Lower leg skin (tissue), 4 donors: ENCODE results near the gene HOXD10. TPM values are rescaled to one million over a fixed set of nuclear protein-coding genes. Genes with fewer than 3 reads are reported as not detected.

Experiments
- DNase-seq, 2 donors: peaks; one replicate each; pipeline ENCODE4 v3.0.0-alpha.2; 2019; ENCODE audit warnings: low spot score in 2 of 2
- H3K4me3 ChIP-seq: fragments of 200-600 bp; sonication (generic); 2 replicates; pipeline ENCODE4 v1.5.1; 2017; ENCODE audit warnings: mild to moderate bottlenecking, low read depth; ENCODE audit not compliant: poor library complexity, severe bottlenecking
- CTCF ChIP-seq, 3 donors: fragments of 450-650 bp; IDR thresholded peaks; one replicate each; pipeline ENCODE4 v1.5.1; 2016; ENCODE audit warnings: antibody characterized with exemption in 3 of 3, mild to moderate bottlenecking in 3 of 3, moderate library complexity in 2 of 3
- POLR2A ChIP-seq, 2 donors: fragments of 450-650 bp; IDR thresholded peaks; one replicate each; pipeline ENCODE4 v1.6.1; 2016 to 2017; ENCODE audit warnings: antibody characterized with exemption in 2 of 2, mild to moderate bottlenecking in 1 of 2, moderate library complexity in 1 of 2
- WGBS, 2 donors: methylation state at CpG; one replicate each; pipeline ENCODE4 v1.1.5; 2018; 5-methylcytosine and 5-hydroxymethylcytosine counted together
- intact Hi-C: fragments of 100-400 bp; cut with DNase I; formaldehyde crosslinking; loops from one replicate; pipeline ENCODE4 v1.15.0; 2023; ENCODE audit warnings: low total_unique reads
- total RNA-seq, 4 donors: library from RNA; depleted of rRNA; stranded (reverse); fragments of >200 nt; gene quantifications; one replicate each; pipeline ENCODE4 v1.1.0, GENCODE V29; 2016

HOXD10 gene
- total RNA-seq, 4 donors from 2014 or later = 0.29 to 3.1 (median 1.4) TPM; not detected in 1

DNA sequence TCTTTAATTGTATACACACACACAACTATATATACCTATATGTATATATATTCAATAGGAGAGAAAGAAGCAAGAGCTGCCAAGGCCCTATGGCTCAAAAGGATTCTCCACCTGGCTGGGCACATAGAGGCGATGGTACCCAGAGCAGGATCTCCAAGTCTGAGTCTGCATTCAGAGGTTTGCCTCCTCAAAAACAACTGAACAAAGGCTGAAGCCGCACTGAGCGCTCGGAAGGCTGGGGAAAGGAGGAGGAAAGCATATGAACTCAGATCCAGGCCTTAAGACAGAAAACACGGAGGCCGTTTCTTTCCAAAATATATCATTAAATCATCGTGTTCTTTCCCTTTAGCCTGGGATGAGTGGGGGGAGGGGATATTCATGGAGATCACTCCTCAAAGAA is 13.4 kb upstream of the HOXD10 start:
- H3K4me3 ChIP-seq = no peak overlapping the region

GRCh38 chr2:176103742-176104315 is 12.7 kb upstream of the HOXD10 start:
- H3K4me3 ChIP-seq = no peak overlapping the region
- peak in 1 of 2 donors; percentile 77 for DNase-seq
- WGBS, 2 donors = 26 to 34% methylated on average over 17 of the region's 17 CpGs
- no peak for TF ChIP-seq CTCF (IDR thresholded peaks at IDR 0.05)
- TF ChIP-seq POLR2A (IDR thresholded peaks at IDR 0.05) = no peak
- intact Hi-C loops = no loop called here

More for the DNA sequence above, 13.4 kb upstream of the HOXD10 start:
- 60 to 63% methylated on average over 7 of the region's 7 CpGs for WGBS, 2 donors
- intact Hi-C loops = no loop called here
- TF ChIP-seq POLR2A (IDR thresholded peaks at IDR 0.05) (no peak), CTCF (IDR thresholded peaks at IDR 0.05) (no peak)
- peak in 1 of 2 donors; percentile 21 for DNase-seq

- 5 to 11% methylated on average over 41 to 51 of the region's 56 CpGs for WGBS, 2 donors
- peak in 1 of 2 donors; percentile 80 for DNase-seq
These were observed 12.1 kb upstream of the HOXD10 start for GRCh38 chr2:176104316-176105077.

DNA sequence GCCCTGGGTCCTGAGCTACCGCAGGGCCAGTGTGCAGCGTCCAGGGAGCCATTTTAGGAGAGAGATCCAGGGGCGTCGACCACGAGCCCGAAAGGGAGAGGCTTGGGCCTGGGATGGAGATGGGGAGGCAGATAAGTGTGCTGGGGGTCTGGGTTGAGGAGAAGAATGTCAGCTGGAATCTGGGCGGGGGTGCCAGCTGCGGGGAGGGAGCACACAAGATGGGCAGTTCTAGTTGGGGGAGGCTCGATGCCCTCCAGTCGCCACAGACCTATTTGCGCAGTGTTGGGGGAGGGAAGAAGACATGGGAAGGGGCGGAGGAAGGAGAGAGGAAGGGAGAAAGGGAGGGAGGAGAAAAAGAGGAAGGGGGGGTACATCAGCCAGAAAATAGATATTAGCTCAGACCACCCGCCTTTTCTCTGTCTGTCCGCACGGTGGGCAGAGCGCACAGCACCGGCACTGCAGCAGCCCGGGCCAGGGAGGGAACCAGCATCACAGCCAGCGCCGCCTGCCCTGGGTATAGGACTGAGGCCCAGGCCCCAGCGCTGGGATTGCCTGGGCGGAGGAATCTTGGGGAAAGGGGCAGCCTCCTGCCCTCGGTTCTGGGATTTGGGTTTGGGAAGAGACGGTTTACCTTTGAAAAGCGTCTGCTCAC is 11.4 kb upstream of the HOXD10 start:
- H3K4me3 ChIP-seq = no peak overlapping the region
- 26 to 28% methylated on average over 25 of the region's 25 CpGs for WGBS, 2 donors
- intact Hi-C loops = loop anchor here (5.0 kb wide), 1 partner anchor 1292 kb away; no protein-coding TSS in a partner anchor
- TF ChIP-seq POLR2A (IDR thresholded peaks at IDR 0.05) (no peak), CTCF (IDR thresholded peaks at IDR 0.05) (no peak)
- peak in 1 of 2 donors; percentile 67 for DNase-seq

More at GRCh38 chr2:176104316-176105077, 12.1 kb upstream of the HOXD10 start:
- intact Hi-C loops = loop anchor here (5.0 kb wide), 1 partner anchor 1293 kb away; no protein-coding TSS in a partner anchor
- TF ChIP-seq CTCF (IDR thresholded peaks at IDR 0.05) (no peak), POLR2A (IDR thresholded peaks at IDR 0.05) (no peak)
- no peak overlapping the region for H3K4me3 ChIP-seq

GRCh38 chr2:176105730-176106580 is 10.6 kb upstream of the HOXD10 start:
- no peak overlapping the region for H3K4me3 ChIP-seq
- no peak for TF ChIP-seq CTCF (IDR thresholded peaks at IDR 0.05)
- TF ChIP-seq POLR2A (IDR thresholded peaks at IDR 0.05) = no peak
- intact Hi-C loops = loop anchor here (5.0 kb wide), 1 partner anchor 1291 kb away; no protein-coding TSS in a partner anchor
- peak in 1 of 2 donors; percentile 67 for DNase-seq
- 33 to 39% methylated on average over 25 of the region's 25 CpGs for WGBS, 2 donors
